Nephron (organoid): Measurements from ENCODE around the gene NKD1.

ENCODE experiments used
- H3K27ac Mint-ChIP-seq, 3 experiments: 2 replicates each; pipeline ENCODE4 v1.8.0; 2020; ENCODE audit warnings: mixed read lengths in 3 of 3, mild to moderate bottlenecking in 2 of 3, moderate library complexity in 1 of 3
- H3K27me3 Mint-ChIP-seq: 2 replicates; pipeline ENCODE4 v1.8.0; 2021; ENCODE audit warnings: low read depth, mild to moderate bottlenecking, moderate library complexity, mixed read lengths
- H3K36me3 Mint-ChIP-seq: 2 replicates; pipeline ENCODE4 v1.8.0; 2020; ENCODE audit warnings: low read depth, mixed read lengths
- H3K4me1 Mint-ChIP-seq: 2 replicates; pipeline ENCODE4 v1.8.0; 2020; ENCODE audit warnings: mixed read lengths
- H3K4me3 Mint-ChIP-seq, 3 experiments: 2 replicates each; pipeline ENCODE4 v1.8.0; 2020; ENCODE audit warnings: mild to moderate bottlenecking in 3 of 3, mixed read lengths in 3 of 3, moderate library complexity in 2 of 3
- H3K9me3 Mint-ChIP-seq: 2 replicates; pipeline ENCODE4 v1.8.0; 2020; ENCODE audit warnings: mixed read lengths
- TF ChIP-seq, protein P1 (sequence below), 3 experiments: fragments of 200-600 bp; sonication (generic); IDR thresholded peaks; one replicate each; pipeline ENCODE4 v1.5.0; 2021; ENCODE audit warnings: antibody characterized with exemption in 3 of 3; ENCODE audit not compliant: unreplicated experiment in 3 of 3

NKD1 gene

DNA sequence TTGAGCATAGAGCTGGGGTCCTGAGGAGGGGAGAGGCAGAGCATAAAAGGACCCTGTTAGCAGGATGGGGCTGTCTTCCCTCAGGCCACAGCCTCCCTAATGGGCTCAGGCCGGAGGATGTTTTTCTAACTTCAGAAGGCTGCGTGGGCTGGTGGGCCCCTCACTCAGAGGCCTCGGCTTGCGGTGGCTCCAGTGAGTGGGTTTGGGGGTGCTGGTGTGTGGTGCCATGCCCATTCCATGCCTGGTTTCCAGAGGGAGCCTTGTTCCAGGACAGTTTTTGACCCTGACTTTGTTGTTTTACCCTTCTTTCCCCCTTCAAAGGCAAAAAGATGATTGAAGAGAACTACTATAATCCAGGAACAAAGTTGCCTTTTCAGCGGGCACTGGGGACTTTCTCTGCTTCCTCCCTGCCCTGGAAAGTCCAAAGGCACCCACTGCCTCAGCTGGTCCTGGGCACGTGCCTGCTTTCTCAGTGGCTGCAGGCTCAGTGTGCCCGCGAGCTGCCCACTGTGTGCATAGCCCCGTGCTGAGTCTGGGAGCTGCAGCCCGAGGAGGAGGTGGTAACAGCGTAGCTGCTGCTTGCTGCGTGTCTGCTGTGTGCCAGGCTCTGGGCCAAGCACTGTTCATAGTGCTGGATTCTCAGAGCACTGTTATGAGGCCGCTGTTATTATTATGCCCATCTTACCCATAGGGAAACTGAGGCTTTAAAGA lies 11.8 kb downstream of the NKD1 start:
- Mint-ChIP-seq H3K4me3 (no peak overlapping the region), H3K27ac (no peak overlapping the region), H3K36me3 (peaks cover 66% of the 10 kb centered on the region), H3K27me3 (peaks cover 4% of the 10 kb centered on the region), H3K4me1 (peaks cover 4% of the 10 kb centered on the region), H3K9me3 (peaks cover 12% of the 10 kb centered on the region)
- TF ChIP-seq, protein P1, sequence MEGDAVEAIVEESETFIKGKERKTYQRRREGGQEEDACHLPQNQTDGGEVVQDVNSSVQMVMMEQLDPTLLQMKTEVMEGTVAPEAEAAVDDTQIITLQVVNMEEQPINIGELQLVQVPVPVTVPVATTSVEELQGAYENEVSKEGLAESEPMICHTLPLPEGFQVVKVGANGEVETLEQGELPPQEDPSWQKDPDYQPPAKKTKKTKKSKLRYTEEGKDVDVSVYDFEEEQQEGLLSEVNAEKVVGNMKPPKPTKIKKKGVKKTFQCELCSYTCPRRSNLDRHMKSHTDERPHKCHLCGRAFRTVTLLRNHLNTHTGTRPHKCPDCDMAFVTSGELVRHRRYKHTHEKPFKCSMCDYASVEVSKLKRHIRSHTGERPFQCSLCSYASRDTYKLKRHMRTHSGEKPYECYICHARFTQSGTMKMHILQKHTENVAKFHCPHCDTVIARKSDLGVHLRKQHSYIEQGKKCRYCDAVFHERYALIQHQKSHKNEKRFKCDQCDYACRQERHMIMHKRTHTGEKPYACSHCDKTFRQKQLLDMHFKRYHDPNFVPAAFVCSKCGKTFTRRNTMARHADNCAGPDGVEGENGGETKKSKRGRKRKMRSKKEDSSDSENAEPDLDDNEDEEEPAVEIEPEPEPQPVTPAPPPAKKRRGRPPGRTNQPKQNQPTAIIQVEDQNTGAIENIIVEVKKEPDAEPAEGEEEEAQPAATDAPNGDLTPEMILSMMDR (IDR thresholded peaks at IDR 0.05; ENCODE audit: unreplicated experiment in 3 of 3): no peak

DNA sequence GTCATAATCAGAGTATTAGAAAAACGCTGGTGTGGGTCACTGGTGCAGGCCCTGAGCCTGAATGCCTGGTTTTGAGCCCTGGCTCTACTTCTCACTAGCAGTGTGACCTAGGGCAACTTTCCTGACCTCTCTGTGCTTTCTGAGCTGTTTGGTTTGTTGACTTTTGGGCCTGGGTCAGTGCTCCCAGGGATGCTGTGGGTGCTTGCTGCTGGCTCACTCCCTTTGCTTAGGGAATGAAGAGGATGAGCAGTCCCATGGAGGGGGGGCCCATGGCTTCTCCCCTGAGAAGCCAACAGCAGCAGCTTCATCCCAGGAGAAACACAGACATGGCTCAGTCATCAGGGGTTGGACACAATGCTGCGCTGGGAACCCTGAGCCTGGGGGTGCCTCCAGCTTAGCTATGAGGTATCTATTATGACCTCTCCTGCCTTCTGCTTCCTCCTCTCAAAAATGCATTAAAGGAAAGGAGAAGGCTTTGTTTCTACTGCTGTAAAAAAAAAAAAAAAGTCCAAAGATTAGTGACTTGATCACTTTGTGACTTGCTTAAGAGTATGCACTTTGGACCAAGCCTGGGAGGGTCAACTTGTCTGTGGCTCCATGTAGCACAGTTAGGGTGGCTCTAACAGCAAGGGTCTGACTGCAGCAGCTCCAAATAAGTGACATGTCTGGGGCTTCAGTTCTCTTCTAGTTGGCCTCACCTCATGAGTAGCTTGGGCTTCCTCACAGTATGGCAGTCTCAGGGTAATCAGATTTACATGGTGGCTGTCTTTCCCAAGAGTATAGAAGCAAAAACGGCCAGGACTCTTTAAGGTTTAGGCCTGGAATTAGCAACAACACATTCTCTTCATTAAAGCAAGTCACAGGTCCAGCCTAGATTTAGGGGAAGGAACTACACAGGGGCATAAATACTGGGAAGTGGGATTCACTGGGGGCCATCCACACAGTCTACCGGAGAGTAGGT lies 13.0 kb downstream of the NKD1 start:
- Mint-ChIP-seq H3K27me3 (peaks cover 2% of the 10 kb centered on the region), H3K9me3 (peaks cover 12% of the 10 kb centered on the region), H3K36me3 (peaks cover 53% of the 10 kb centered on the region), H3K4me1 (peaks cover 11% of the 10 kb centered on the region), H3K27ac (no peak overlapping the region), H3K4me3 (no peak overlapping the region)
- TF ChIP-seq, protein P1 (IDR thresholded peaks at IDR 0.05; ENCODE audit: unreplicated experiment in 3 of 3): no peak

DNA sequence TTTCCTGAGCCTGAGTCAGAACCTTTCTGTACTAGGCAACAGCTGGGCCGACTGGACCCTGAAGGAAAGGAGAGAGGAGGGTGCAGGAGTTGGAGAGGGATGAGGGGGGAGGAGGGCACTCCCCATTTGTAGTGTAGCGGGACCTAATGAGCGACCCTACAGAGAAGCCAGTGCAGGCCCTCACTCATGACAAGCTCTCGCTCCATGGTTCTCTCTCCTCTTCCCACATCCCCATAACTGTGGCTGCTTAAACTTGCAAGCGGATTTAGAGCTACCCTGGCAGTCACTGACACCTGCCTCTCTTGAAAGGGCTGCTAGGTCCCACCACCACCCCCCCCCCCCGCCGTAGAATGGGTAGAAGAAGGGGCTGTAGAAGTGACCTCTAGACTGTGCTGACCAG lies 14.5 kb downstream of the NKD1 start:
- H3K27ac Mint-ChIP-seq: no peak overlapping the region
- H3K9me3 Mint-ChIP-seq: peaks cover under 1% of the 10 kb centered on the region
- peaks cover 9% of the 10 kb centered on the region for H3K27me3 Mint-ChIP-seq
- H3K4me1 Mint-ChIP-seq: peaks cover 20% of the 10 kb centered on the region
- H3K36me3 Mint-ChIP-seq: peaks cover 44% of the 10 kb centered on the region
- no peak overlapping the region for H3K4me3 Mint-ChIP-seq
- TF ChIP-seq, protein P1 (IDR thresholded peaks at IDR 0.05; ENCODE audit: unreplicated experiment in 3 of 3): no peak

DNA sequence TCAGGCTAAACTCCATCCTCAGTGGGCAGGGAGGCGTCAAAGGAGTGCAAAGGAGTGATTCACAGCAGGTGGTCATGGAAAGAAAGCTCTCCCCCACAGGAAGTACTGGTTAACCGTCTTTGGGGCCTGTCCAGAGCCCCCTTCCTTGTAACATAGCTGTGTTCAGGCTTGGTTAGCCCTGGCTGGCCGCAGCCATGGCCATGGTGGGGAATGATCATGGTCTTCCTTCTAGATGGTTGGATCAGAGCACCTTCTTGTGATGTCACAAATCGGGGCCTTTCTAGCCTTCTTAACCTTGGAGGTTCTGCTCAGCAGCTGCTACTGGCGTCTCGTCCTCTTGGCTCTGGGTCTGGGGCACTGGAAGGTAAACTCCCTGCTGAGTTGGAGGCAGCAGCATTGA lies 15.8 kb downstream of the NKD1 start:
- peaks cover 29% of the 10 kb centered on the region for H3K4me1 Mint-ChIP-seq
- H3K4me3 Mint-ChIP-seq: no peak overlapping the region
- H3K9me3 Mint-ChIP-seq: no peaks in the 10 kb centered on the region
- TF ChIP-seq, protein P1 (IDR thresholded peaks at IDR 0.05; ENCODE audit: unreplicated experiment in 3 of 3): no peak
- no peak overlapping the region for H3K27ac Mint-ChIP-seq
- peaks cover 35% of the 10 kb centered on the region for H3K36me3 Mint-ChIP-seq
- peaks cover 9% of the 10 kb centered on the region for H3K27me3 Mint-ChIP-seq

DNA sequence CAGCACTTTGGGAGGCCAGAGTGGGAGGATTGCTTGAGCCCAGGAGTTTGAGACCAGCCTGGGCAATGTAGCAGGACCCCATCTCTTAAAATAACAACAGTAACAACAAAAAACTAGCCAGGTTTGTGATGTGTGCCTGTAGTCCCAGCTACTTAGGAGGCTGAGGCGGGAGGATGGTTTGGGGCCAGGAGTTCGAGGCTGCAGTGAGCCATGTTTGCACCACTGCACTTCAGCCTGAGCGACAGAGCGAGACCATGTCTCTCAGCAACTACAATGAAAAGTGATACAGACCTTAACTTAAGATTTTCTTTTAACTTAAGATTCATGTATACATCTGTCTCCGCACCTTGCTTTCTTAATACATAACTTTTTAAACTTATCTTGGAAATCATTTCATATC lies 17.2 kb downstream of the NKD1 start:
- Mint-ChIP-seq H3K36me3 (peaks cover 31% of the 10 kb centered on the region), H3K27me3 (peaks cover 9% of the 10 kb centered on the region), H3K4me1 (peaks cover 42% of the 10 kb centered on the region), H3K27ac (peak overlapping the region in 1 of 3 experiments; percentile 23), H3K4me3 (no peak overlapping the region), H3K9me3 (no peaks in the 10 kb centered on the region)
- TF ChIP-seq, protein P1 (IDR thresholded peaks at IDR 0.05; ENCODE audit: unreplicated experiment in 3 of 3): no peak
